Retina (tissue), 1 donor: ENCODE measurements around the gene EXPH5.
"Not testable (repeated sequence)": the region's sequence is repeated elsewhere in the genome, so short reads cannot be mapped to it uniquely, and the experiment has no call there.

Experiments used
- DNase-seq: peaks from one replicate; pipeline ENCODE4 v3.0.0-alpha.2; 2016

EXPH5 gene, protein sequence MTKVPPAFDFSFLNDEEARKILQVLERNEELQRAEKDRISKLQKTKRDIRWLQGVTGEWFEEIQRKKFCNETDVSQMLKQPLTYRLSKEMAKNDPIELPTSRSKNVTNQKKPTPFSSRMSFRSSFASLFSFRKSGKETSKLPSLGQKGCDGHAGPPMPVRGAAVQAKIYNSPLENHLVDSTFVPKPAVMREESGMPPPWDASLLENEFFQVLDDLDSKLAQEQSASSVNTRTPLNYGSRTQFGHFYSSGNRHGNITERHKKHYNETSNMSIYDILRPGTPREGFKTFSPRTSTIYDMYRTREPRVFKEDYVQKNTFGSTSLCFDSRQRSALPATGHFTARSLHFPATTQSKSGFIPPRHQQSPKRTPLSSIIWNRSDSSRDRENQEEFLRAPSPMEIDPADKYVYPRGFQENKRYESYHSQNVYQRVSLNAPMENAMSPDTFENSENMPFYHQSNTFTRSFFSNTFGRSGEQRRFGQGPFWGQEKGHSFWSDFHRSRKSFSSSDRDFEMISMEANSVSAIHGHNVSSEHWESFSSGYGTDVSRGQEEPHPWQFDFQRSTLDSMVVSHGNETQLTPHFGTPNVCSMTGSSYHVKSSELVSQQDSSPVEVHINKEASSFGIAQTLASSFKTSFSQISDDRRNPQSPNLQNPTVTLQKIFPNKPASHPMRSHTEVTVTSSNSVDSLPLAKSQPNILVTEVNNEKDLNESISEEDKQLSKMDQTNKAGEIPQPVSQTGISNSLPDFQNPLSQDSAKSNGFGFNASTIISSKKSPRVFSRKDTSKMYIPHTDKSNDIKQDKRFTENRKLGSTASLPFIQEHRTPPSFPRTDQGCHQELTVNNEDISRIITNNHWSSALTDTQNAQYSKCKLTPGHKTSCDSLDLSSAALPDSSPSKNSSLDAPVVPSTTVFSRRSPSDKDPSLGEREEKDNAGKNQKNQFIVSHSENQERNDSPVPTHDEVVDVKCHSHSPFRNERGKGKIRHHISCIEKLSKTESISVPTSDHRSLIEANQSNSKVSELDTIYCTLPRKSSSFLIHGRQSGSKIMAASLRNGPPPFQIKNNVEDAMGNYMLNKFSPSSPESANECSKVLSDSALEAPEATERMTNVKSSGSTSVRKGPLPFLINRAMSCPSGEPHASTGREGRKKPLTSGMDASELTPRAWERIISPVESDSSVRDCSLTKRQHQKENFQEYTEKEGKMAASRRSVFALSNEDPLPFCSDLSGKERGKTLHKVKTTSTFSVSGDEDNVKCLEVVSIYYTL (N-terminal part only)

DNA sequence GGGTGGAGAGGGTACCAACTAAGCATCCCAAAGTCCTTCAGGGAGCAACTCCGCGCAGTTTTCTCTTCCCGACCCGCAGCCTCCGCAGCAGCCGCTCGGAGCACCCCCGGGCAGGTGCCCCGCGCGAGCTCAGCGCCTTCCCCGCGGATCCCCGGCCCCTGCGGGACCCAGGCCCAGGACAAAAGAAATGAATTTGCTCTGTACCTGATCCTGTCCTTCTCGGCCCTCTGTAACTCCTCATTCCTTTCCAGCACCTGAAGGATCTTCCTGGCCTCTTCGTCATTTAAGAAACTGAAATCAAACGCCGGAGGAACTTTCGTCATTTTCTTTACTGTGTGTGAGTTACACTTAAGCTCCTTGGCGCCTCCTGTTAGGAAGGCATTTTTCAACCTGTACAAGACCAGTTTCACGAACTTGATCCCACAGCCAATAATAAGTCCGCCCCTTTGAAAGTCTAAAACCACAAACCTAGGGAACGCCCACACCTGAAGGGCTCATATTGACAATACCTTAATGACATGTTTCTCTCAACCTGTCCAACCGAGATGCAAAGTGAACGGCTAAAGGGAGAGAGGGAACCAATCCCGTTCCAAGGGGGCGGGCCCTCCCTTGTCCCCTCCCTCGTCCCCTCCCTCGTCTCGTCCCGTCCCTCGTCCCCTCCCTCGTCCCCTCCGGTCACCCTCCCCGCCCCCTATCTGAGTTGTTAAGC lies at the start of gene EXPH5:
EXPH5 (minus strand) TSS at position 555 of the 709 bp plus-strand sequence; CDS start at position 323, 232 bp downstream.
- DNase-seq, result peak; percentile 80

DNA sequence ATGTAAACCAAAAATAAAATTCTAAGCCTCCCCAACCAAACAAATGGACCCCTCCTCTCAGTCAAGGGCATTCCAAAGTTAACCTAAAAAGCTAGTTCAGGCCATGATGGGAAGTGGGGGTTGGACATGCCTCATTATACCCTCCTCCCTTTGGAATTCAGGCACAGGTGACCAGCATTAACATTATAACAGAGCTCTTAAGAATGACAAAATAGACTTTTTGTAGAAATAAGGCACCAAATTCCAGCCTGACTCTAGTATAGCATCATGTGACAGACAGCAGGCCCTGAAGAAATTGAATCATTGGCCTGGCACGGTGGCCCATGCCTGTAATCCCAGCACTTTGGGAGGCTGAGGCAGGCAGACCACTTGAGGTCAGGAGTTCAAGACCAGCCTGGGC lies 48.2 kb upstream of the EXPH5 start:
- DNase-seq, result not testable (repeated sequence)

DNA sequence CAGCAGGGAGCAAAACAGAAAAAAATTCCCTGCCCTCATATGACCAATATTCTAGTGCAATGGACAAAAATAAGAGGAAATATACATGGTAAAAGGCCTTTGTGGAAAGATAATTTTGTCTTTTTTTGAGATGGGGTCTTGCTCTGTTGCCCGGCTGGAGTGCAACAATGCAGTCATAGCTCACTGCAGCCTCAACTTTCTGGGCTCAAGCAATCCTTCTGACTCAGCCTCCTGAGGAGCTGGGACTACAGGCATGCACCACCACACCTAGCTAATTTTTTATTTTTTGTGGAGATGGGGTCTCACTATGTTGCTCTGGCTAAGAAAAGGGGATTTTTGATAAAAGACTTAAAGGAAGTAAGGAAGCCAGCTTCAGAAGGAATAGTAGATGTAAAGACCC lies 45.6 kb upstream of the EXPH5 start:
- DNase-seq, result no peak

DNA sequence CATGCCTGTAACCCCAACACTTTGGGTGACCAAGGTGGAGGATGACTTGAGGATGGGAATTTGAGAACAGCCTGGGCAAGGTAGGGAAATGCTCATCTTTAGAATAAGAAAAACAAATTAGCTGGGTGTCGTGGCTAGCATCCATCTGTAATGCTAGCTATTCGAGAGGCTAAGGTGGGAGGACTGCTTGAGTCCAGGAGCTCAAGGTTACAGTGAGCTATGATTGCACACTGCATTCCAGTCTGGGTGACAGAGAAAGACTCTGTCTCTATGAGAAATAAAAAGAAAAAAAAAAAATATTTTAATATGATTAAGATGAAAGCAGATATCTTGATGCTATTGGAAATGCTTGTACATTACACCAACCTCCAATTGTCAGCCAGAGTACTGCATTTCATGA lies 42.7 kb upstream of the EXPH5 start:
- DNase-seq, result no peak

DNA sequence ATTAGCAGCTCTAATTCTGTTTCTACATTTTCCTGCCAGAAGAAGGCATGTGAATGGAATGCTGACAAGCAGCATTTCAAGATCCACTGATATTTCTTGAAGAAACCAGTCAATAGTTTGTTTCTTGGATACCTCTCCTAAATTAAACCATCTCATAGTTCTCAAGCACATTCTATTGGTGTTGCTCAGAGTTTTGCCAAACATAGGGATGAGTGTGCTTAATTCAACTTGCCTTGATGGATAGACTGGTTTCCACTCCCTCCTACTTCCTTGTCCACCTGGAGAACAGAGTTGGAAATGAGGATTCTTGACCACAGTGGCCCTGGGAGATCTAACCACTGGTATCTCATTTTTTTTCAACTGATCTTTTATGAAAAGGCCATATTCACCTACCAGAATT lies 41.5 kb upstream of the EXPH5 start:
- no peak for DNase-seq

DNA sequence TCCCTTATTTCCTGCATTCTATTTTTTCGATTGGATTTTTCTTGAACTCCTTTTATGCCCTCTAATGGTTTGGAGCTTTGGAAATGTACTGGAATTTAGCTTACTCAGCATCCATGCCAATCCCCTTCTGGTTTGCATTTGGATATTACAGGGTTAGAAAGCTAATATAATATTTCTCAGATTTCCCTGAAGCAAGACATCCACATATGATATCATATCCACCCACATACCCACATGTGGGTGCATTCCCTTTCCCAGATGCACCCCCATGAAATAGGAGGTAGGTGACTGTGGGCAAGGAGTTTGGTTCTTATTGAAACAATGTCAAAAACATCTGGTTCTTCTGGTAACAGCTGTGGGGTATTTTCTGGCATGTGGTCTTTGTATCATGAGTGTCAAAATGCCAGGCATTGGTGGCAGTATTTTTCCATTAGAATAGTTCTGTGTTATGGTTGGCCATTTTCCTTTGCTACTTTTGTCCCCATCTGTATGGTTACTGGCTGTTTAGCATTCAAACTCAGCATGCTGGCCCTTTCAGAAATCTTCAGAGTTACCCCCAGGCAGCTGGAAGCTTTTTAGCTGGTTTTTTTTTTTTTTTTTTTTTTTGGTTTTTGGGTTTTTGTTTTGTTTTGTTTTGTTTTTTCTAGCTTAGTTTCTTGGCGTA lies 38.6 kb upstream of the EXPH5 start:
- DNase-seq, result no peak

DNA sequence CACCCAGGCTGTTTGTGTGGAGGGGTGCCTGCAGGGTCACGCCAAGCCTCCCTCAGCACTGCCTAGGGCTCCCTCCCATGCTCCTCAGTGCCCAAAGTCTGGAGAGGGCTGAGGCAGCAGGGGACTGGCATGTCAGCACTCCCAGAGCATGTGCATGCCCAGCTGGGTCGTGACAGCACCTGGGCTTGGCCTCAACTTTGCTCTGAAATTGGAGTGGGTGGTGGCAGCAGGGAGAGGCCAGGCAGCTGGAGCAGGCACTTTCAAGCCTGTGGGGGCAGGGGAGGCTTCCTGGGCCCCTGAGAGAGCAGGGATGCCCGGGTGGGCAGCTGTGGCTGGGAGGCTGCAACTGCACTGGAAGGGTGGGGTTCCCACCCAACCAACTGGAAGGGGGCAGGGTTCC lies 35.7 kb upstream of the EXPH5 start:
- DNase-seq, result no peak

DNA sequence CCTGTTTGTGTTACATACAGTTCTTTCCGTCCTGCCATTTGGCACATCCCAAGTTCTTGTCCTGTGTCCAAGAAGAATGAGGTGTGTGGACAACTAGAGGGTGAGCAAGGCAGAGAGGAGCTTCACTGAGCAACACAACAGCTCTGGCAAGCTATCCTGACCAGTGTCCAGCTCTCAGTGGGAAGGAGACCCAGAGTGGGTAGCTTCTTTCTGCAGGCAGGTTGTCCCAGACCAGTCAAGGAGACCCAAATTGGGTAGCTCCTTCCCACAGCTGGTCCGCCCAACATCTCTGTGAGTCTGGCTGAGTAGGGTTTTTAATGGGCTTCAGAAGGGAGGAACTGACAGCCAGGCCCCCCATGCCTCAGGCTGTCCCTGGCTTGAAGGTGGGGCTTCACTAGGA lies 35.2 kb upstream of the EXPH5 start:
- DNase-seq, result no peak

DNA sequence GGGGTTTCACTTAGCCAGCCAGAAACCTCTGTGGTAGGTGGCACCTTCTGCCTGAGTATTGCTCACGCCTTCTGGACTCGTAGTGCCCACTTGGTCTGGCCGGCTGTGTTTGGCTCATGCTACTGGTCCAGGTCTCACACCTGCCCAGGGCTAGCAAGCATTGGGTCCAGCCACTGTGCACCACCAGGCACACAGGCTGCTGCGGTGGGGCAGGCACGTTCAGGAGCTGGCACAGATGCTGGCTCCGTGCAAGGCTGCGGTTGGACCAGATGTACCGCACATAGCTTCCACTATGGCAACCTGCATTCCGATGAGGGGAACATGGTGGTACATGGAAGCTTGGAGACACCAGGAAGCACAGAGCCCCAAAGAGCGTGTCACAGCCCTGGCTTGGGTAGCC lies 34.8 kb upstream of the EXPH5 start:
- no peak for DNase-seq

DNA sequence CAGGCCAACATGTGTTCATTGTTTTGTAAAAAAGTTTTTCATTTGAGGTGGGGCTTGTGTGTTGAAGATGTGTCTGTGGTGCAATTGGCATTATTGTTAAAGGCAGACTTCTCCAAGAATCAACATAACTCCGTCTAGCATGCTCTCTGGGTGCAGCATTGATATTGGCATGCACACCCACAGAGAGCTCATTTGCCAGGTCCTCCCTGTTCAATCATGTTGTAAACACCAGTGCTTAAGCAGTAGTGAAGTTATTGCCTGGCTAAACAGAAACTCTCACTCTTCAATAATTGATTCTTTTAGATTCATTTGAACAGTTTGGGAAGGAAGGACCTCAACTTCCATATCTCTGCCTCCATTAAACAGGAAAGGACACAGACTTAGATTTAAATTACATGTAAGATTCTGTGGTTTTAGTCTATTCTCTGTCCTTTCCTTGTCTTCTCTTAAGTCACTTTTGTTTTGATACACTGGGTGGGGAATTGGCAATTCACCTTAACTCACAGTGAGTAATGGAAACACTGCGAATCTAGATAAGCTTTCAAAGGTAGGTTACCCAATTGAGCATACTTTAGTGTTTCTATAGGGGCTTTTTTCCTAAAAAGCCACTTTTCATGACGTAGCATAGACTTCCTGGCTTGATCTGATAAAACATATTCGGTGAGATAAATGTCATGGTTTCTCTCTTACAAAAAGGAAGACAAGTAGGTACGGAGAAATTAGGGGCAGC lies 30.8 kb upstream of the EXPH5 start:
- no peak for DNase-seq

DNA sequence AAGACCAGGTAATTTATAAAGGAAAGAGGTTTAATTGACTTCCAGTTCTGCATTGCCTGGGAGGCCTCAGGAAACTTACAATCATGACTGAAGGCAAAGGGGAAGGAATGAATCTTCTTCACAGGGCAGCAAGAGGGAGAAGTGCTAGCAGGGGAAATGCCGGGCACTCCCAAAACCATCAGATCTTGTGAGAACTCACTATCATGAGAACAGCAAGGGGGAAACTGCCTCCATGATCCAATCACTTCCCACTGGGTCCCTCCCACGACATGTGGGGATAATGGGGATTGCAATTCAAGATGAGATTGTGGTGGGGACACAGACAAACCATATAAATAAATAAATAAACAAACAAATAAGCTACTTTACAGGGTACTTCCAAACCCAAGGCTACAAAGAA lies 28.8 kb upstream of the EXPH5 start:
- DNase-seq, result no peak

DNA sequence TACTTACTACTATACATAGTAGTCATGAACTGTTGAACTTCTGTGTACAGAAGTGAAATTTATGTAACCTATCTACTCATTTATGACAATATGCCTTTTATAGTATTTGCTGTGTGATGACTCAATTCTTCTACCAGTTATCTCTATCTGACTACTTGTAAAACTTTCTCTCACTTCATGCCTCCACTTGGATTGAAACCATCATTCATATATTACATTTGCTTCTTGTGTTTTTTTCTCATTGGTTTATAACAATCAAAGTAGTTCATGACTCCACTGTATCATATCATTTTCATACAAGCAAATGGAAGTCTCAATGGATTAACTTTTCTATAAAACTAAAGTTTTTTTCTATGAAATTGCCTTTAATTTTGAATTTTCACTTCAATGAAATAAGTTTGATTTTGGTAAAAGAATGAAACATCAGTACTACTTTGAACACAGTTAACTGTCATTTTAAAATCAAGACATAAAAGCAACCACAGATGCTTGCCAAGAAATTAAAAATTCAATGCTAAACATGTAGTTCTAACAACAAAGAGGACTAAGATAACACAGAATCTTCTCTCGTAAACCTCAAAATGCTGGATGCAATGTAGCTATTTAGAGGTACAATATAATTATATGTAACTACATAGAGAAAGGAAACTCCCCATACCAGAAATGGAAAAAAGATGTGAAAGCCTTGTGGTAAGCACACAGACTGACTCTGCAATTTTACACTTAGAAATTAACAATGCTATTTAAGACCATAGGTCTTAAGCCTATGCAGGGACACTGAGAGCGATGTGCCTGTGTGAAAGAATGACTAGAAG lies 27.6 kb upstream of the EXPH5 start:
- no peak for DNase-seq

DNA sequence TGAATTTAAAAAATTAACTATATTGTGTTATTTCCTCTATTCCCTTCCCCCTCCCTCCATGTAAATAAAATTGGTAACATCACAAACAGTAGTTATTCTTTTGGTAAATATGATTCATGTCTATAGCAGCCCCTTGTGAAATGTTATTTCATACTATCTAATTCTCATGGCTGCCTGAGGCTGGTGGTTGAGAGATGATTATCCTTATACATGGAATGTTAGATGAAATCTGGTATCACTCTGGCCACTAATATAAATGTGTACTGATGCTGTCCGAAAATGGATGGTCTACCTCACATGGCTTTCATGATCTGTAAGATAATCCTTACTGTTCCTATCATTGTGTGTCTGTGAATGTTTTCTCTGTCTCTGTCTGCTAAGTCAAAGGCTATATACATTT lies 25.0 kb upstream of the EXPH5 start:
- no peak for DNase-seq

DNA sequence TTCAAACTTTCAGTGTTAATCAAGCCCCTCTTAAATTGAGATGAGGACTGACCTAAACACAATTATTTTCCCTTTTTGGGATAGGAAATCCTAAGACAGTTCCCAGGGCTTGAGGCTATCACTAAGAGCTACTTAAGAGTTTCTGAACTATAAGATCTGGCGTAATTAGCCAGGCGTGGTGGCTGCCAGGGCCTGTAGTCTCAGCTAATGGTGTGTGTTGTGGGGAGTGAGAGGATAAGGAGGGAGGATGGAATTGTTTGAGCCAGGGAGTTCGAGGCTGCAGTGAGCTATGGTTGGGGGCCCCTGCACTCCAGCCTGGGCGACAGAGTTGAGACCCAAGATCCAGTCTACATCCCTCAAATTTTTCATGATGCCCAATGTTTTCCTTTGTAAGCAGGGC lies 23.5 kb upstream of the EXPH5 start:
- DNase-seq, result no peak

DNA sequence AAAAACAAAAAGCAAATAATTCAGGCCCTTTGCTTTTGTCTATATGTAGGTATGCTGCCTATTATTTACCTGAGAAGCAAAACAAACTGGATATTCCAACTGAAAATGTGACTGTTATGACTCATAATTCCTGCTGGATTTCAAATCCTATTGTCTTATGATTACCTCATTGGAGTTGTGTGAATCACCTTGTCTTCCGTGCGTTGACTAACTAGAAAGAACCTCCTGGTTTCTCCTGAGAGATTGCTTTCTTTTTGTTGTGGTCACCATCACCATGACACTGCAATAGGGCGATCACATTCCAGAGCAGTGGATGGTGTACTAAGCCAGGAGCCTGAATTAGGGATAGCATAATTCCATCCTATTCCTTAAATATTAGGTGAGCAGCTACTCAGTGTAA lies 23.0 kb upstream of the EXPH5 start:
- DNase-seq, result no peak

DNA sequence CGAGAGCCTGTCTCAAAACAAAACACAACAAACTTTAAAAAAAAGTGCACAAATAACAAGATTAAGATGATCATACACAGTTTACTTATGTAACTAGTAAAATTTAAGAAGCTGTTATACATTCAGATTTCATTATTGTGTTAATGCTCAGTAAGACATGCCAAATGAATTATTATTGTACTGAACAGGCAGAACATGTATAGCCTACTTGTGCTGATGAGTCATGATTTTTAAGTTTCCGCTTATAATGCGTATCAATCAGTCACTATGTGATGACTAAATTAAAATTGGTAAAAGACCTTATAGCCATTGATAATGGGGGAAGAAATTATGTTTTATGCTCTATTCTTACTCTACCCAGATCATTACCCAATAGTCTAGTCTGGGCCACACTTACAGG lies 20.5 kb upstream of the EXPH5 start:
- no peak for DNase-seq

DNA sequence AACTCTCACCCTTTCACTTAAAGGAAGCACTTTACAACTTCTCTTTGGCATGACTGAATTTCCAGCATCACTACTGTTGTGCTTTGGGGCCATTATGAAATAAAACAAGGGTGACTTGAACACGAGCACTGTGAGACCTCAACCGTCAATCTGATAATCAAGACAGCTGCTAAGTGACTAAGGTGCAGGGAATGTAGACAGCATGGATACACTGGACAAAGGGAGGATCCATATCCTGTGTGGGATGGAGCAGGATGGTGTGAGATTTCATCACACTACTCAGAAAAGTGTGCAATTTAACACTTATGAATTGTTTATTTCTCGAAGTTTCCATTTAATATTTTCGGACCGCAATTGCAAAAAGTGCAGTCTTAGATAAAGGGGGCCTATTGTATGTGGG lies 16.1 kb upstream of the EXPH5 start:
- DNase-seq, result no peak

DNA sequence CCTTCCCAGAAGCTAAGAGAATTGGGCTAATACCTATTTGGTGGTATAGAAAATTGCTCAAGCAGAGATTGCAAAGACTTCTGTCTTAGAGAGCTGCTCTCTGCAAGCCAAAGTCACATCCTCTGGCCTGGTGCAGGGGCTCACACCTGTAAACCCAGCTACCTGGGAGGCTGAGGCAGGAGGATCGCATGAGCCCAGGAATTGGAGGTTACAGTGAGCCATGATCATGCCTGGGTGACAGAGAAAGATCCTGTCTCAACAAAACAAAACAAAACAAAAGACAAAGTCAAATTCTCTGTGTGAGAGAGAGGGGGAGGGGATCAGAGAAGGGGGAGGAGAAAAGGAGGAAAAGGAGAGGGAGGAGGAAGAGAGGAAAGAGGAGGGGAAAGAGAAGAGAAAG lies 15.0 kb upstream of the EXPH5 start:
- no peak for DNase-seq

DNA sequence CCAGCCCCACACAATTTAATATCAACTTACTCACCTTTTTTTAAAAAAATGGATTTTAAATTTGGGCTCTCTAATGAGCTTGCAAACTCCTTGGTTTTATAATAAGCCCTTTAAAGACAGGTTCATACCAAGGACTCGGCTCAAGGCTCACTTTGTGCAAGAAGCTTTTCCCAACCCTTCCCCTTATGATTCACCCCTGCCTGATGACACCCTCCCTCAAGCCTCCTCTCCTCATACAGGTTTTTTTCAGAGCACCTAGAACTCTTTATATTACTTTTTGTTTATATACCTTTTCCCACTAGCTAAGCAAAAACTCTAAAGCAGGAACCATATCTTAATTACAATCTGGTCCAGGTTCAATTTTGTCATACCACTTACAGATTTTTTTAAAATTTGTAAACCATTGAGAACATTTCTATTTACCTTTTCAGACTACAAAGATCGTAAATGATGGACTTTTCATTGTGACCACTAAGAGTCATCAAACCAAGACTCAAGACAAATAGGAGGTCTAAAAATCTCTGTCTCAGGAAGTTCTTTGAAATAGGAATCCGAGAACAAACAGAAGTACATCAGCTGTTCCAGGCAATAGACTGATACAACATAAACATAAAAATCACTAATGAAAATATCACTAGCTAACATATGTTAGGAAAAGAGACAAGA lies 13.1 kb upstream of the EXPH5 start:
- DNase-seq, result no peak

DNA sequence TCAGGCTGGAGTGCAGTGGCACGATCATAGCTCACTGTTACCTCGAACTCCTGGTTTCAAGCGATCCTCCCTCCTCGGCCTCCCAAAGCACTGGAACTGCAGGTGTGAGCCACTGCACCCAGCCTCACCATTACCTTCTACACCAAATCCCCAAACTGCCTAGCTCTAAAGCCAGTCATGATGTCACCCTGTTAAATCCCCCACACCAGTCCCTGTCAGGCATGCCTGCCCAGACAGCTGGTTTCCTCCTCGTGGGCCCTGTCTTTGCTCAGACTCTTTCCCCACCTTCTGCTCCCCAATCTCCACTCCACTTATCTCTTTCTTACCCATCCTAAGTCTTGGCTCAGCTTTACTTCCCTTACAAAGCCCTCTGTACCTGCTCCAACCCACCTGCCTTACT lies 12.5 kb upstream of the EXPH5 start:
- no peak for DNase-seq
